LoVo (cell line): Measurements from ENCODE around the gene KCNQ1.

Source experiments
- DNase-seq: peaks from one replicate; pipeline ENCODE4 v3.0.0-alpha.2; 2016; ENCODE audit warnings: low spot score

Gene KCNQ1

DNA sequence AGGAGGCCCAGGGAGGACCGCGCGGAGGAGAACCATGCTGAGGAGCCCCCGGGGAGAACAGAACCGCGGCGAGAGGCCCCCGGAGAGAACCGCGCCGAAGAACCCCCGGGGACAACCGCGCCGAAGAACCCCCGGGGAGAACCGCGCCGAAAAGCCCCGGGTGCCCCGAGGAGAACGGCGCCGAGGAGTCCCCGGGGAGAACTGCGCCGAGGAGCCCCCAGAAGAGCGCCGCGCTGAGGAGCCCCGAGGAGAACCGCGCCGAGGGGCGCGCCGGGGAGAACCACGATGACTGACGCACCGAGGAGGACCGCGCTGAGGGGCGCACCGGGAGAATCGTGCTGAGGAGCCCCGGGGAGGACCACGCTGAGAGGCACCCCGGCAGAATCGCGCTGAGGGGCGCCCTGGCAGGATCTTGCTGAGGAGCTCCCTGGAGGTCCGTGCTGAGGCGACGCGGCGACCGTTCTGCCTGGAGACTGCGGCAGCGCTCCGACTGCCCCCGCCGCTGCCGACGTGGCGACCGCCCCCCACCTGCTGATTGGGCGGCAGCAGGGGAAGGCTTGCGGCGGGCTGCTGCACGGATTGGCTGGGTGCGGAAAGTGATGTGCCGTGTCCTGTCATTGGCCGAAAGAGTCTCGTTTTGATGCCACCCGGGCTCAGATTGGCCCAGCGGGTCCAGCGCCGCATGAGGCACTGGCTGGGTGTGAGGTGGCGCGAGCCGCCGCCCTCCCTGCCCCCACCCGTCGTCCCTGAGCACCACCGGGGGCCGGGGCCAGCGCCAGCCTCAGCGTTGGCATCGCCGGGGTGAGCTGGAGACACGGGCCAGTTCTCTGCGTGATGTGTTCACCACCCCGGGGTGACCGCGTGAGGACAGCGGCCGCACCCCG is 255.0 kb downstream of the KCNQ1 start, which contains the start of gene KCNQ1OT1:
KCNQ1OT1 (minus strand) TSS at position 464 of the 884 bp plus-strand sequence.
- DNase-seq: peak; percentile 88

- peak; percentile 21 for DNase-seq
These were observed 255.8 kb downstream of the KCNQ1 start for GRCh38 chr11:2700415-2701211.

- no peak for DNase-seq
These were observed 256.4 kb downstream of the KCNQ1 start for GRCh38 chr11:2701230-2701629.

DNA sequence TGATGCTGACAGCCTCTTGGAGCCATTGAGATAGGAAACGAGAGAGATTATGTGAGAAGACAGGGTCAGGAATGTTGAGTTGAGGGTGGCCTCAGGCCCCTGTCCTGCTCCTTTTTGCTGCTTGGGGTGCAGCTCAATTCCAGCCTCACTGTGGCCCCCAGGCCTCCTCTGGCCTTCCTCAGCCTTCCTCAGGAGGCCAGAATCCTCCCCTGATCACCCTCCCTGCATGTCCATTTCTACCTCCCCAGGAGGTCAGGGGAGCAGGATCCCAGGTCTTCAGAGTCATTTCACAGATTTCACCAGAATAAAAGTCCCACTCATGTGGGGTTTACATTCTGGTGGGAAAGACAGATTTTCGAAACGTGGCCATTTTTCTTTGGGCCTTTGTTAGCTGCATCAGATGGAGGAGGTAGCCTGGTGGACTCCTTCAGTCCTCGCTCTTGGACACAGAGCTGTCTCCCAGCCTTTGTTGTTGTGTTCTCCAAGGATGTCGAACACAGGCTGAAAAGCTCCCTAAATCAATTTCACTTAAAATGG is 257.2 kb downstream of the KCNQ1 start:
- DNase-seq: no peak

- no peak for DNase-seq
These were observed 258.1 kb downstream of the KCNQ1 start for GRCh38 chr11:2702771-2703362.

- DNase-seq: no peak
These were observed 258.7 kb downstream of the KCNQ1 start for GRCh38 chr11:2703363-2704141.

DNA sequence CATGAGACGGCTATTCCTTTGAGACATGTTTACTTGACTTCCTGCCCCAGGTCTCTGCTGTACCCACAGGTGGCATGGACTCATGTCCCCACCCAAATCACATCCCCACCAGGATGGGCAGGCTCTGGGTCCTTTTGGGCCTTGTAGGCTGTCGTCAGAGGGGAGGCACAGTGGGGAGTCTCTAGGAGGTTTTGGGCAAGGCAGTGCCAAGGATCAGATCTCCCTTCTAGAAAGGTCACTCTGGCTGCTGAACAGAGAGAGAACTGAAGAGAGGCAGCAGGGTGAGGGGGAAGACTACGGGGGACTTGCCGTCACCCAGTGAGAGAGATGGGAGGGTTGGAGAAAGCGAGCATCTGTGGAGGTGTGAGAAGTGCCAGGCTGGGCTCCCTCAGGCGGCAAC is 259.5 kb downstream of the KCNQ1 start:
- DNase-seq: no peak

GRCh38 chr11:2704896-2705606 is 260.2 kb downstream of the KCNQ1 start:
- no peak for DNase-seq

GRCh38 chr11:2706321-2706720 is 261.5 kb downstream of the KCNQ1 start:
- no peak for DNase-seq

GRCh38 chr11:2707736-2708135 is 262.9 kb downstream of the KCNQ1 start:
- no peak for DNase-seq

GRCh38 chr11:2708151-2708581 is 263.4 kb downstream of the KCNQ1 start:
- DNase-seq: no peak

- no peak for DNase-seq
These were observed 264.0 kb downstream of the KCNQ1 start for GRCh38 chr11:2708757-2709281.

GRCh38 chr11:2709429-2709828 is 264.6 kb downstream of the KCNQ1 start:
- DNase-seq: no peak

DNA sequence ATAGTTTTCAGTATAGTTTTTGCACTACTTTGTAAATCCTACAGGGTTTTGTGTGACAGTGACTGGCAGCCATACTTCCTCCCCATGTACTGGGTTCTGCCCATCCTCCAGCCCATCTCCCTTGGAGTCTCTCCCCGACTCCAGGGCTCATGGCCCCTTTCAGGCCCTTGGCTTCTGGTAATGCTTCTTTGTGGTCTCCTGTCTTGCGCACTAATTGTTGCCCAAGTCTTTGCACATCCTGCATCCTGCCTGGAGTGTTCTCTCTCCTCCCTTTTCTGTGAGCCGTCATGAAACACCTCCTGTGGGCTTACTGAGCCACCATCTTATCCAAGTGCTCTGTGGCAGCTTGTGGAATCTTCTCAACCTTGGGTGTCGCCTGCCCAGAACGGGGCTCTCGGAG is 266.4 kb downstream of the KCNQ1 start:
- no peak for DNase-seq

GRCh38 chr11:2713094-2713493 is 268.3 kb downstream of the KCNQ1 start:
- no peak for DNase-seq

- no peak for DNase-seq
These were observed 269.1 kb downstream of the KCNQ1 start for GRCh38 chr11:2713661-2714462.

- no peak for DNase-seq
These were observed 269.6 kb downstream of the KCNQ1 start for GRCh38 chr11:2714463-2714800.

GRCh38 chr11:2714871-2715270 is 270.1 kb downstream of the KCNQ1 start:
- DNase-seq: no peak

DNA sequence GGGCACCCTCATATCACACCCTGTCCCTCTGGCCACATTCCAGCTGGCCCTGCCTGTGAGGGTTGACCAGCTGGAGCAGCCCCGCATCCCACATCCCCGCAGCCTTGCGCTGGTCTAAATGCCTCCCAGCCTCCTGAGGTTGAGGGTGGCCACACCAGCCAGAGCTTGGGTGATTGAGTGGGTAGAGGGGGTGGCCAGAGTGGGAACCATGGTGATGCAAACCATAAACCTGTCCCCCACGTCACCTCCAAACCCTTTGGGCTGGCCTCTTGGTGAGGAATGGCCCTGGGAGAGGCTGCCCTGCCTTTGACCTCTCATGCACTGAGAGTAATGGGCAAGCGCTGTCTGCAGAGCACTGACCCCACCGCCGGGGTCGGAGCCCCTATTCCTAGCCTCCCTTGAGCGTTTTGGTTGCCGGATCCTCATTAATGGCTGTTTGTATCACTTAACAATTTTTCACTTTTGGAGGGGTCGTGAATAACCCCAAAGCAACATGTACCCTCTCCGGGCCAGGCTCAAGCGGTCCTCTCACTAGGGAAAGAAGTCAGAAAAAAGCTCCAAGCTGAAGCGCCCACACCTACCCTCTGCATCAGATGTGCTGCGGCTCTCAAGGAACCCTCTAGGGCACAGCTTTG is 271.0 kb downstream of the KCNQ1 start:
- no peak for DNase-seq
